ENCODE measurements around the gene MTHFD1. TPM values are rescaled to one million over a fixed set of nuclear protein-coding genes. Genes with fewer than 3 reads are reported as not detected.

The MTHFD1 gene
- total and polyA plus RNA-seq, 2 of the 4 experiments (the other 2 are of a cell fraction) = 32.2 to 64.9 TPM

DNA sequence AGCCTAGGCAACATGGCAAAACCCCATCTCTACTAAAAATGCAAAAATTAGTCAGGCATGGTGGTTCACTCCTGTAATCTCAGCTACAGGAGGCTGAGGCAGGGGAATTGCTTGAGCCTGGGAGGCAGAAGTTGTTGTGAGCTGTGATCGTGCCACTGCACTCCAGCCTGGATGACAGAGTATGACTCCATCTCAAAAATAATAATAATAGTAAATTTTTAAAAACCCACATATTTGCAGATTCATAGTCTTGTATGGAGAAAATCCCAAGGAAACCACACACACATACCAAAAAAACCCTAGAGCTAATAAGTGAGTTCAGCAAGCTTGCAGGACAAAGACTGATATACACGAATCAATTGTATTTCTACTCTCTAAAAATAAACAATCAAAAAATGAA lies 19.0 kb upstream of the MTHFD1 start:
- no peak overlapping the region for H2AK9ac ChIP-seq (replicated peaks; ENCODE audit: low read depth, low read length, poor library complexity)
- no peak overlapping the region for H3K4me3 ChIP-seq (ENCODE audit: insufficient read depth, low read depth, low read length)
- H4K20me1 ChIP-seq (ENCODE audit: insufficient read depth, low read length) = no peaks in the 10 kb centered on the region
- no peak overlapping the region for H4K5ac ChIP-seq (ENCODE audit: low read depth, low read length)
- no peak overlapping the region for H3K14ac ChIP-seq (replicated peaks; ENCODE audit: low read depth, low read length)
- no peaks in the 10 kb centered on the region for H3K36me3 ChIP-seq (ENCODE audit: control insufficient read depth, insufficient read depth, low read length)
- in situ Hi-C loops (cut with MboI; ENCODE audit: low sequenced_read_pairs) (no loop called here), dilution Hi-C loops (cut with HindIII; ENCODE audit: low sequenced_read_pairs, unreplicated experiment) (no loop called here), intact Hi-C loops (cut with micrococcal nuclease) (no loop called here)
- no peak overlapping the region for H2BK120ac ChIP-seq (ENCODE audit: low read depth, low read length)
- H3K4me1 ChIP-seq (ENCODE audit: control insufficient read depth, insufficient read depth, low read length) = no peaks in the 10 kb centered on the region
- H3K9ac ChIP-seq (ENCODE audit: low read depth, low read length) = no peak overlapping the region
- no peaks in the 10 kb centered on the region for H3K9me3 ChIP-seq (ENCODE audit: control insufficient read depth, insufficient read depth, low read length)
- H3K79me1 ChIP-seq (ENCODE audit: low read depth in 1 of 2, low read length in 2 of 2) = no peaks in the 10 kb centered on the region
- no peak overlapping the region for H4K91ac ChIP-seq (ENCODE audit: insufficient read depth, low read depth, low read length)
- no peak overlapping the region for H3K23ac ChIP-seq (ENCODE audit: low read depth, low read length)
- H3K18ac ChIP-seq (ENCODE audit: low read depth, low read length) = no peak overlapping the region
- H2BK5ac ChIP-seq (ENCODE audit: low read depth, low read length, poor library complexity, severe bottlenecking) = no peak overlapping the region
- no peaks in the 10 kb centered on the region for H3K27me3 ChIP-seq (ENCODE audit: control insufficient read depth, insufficient read depth, low read length)
- no peak overlapping the region for H2BK15ac ChIP-seq (ENCODE audit: low read depth, low read length)
- H2AFZ ChIP-seq (replicated peaks; ENCODE audit: low read length, poor library complexity) = no peak overlapping the region
- ATAC-seq (ENCODE audit: low read depth) = no peak
- no CpG with 5 or more reads among the region's 2 CpGs for WGBS, 2 experiments (ENCODE audit: extremely low coverage in 2 of 2, insufficient read length in 1 of 2)
- POLR2A ChIA-PET (ENCODE audit: unreplicated experiment) = no interaction called here
- H3K27ac ChIP-seq (ENCODE audit: insufficient read depth, low read length) = no peak overlapping the region
- H2AK5ac ChIP-seq (ENCODE audit: low read depth, low read length) = no peak overlapping the region
- TF ChIP-seq, protein P1, sequence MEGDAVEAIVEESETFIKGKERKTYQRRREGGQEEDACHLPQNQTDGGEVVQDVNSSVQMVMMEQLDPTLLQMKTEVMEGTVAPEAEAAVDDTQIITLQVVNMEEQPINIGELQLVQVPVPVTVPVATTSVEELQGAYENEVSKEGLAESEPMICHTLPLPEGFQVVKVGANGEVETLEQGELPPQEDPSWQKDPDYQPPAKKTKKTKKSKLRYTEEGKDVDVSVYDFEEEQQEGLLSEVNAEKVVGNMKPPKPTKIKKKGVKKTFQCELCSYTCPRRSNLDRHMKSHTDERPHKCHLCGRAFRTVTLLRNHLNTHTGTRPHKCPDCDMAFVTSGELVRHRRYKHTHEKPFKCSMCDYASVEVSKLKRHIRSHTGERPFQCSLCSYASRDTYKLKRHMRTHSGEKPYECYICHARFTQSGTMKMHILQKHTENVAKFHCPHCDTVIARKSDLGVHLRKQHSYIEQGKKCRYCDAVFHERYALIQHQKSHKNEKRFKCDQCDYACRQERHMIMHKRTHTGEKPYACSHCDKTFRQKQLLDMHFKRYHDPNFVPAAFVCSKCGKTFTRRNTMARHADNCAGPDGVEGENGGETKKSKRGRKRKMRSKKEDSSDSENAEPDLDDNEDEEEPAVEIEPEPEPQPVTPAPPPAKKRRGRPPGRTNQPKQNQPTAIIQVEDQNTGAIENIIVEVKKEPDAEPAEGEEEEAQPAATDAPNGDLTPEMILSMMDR (conservative IDR thresholded peaks at IDR 0.05; ENCODE audit: low read depth, low read length) = no peak
- TF ChIP-seq CEBPB (IDR thresholded peaks at IDR 0.05; ENCODE audit: low read depth, low read length) = no peak
- TF ChIP-seq RAD21 (IDR thresholded peaks at IDR 0.05; ENCODE audit: low read length) = no peak
- TF ChIP-seq, protein P2, sequence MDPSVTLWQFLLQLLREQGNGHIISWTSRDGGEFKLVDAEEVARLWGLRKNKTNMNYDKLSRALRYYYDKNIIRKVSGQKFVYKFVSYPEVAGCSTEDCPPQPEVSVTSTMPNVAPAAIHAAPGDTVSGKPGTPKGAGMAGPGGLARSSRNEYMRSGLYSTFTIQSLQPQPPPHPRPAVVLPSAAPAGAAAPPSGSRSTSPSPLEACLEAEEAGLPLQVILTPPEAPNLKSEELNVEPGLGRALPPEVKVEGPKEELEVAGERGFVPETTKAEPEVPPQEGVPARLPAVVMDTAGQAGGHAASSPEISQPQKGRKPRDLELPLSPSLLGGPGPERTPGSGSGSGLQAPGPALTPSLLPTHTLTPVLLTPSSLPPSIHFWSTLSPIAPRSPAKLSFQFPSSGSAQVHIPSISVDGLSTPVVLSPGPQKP (IDR thresholded peaks at IDR 0.05; ENCODE audit: borderline replicate concordance, low read depth, low read length) = no peak
- H3K4ac ChIP-seq (ENCODE audit: low read depth, low read length) = no peak overlapping the region
- no peak overlapping the region for H3K56ac ChIP-seq (ENCODE audit: extremely low read depth, insufficient read depth, low read length)
- no TSS peak for BruUV-seq (replicated peaks)
- H4K8ac ChIP-seq (ENCODE audit: low read depth in 2 of 2, low read length in 2 of 2) = no peak overlapping the region
- H3K4me2 ChIP-seq (ENCODE audit: low read depth, low read length) = no peak overlapping the region
- H2BK20ac ChIP-seq (ENCODE audit: low read depth, low read length) = no peak overlapping the region
- CTCF ChIA-PET = interaction anchor here (1.2 kb wide), 1 partner anchor 122 kb away, joined by 4 read pairs; no protein-coding TSS in a partner anchor
- no peaks in the 10 kb centered on the region for H3K9me1 ChIP-seq (ENCODE audit: insufficient read depth, low read length)
- DNase-seq = peak; percentile 32

All from IMR-90 (cell line).